CD4-positive, alpha-beta T cell treated with Interleukin-4 for 4 hours (primary cell): ENCODE results near the gene SLC9A7.

Experiments
- DNase-seq: peaks from one replicate; pipeline ENCODE4 v3.0.0-alpha.2; 2020

SLC9A7 gene

GRCh38 chrX:46695491-46695890 is 63.4 kb downstream of the SLC9A7 start:
- no peak for DNase-seq

GRCh38 chrX:46694549-46694948 is 64.4 kb downstream of the SLC9A7 start:
- no peak for DNase-seq

- DNase-seq: no peak
Measured at GRCh38 chrX:46693149-46693548, 65.8 kb downstream of the SLC9A7 start.

GRCh38 chrX:46690818-46691217 is 68.1 kb downstream of the SLC9A7 start:
- no peak for DNase-seq

- no peak for DNase-seq
Measured at GRCh38 chrX:46687619-46688018, 71.3 kb downstream of the SLC9A7 start.

- peak; percentile 56 for DNase-seq
Measured at GRCh38 chrX:46686003-46686645, 72.8 kb downstream of the SLC9A7 start.

GRCh38 chrX:46683048-46683447 is 75.9 kb downstream of the SLC9A7 start:
- no peak for DNase-seq

- DNase-seq: no peak
Measured at GRCh38 chrX:46681849-46682248, 77.1 kb downstream of the SLC9A7 start.

GRCh38 chrX:46678232-46678631 is 80.7 kb downstream of the SLC9A7 start:
- no peak for DNase-seq

GRCh38 chrX:46676399-46677356 is 82.2 kb downstream of the SLC9A7 start:
- no peak for DNase-seq

- no peak for DNase-seq
Measured at GRCh38 chrX:46673620-46674359, 85.1 kb downstream of the SLC9A7 start.

- no peak for DNase-seq
Measured at GRCh38 chrX:46670316-46670715, 88.6 kb downstream of the SLC9A7 start.

GRCh38 chrX:46666831-46667230 is 92.1 kb downstream of the SLC9A7 start:
- DNase-seq: no peak

- DNase-seq: no peak
Measured at GRCh38 chrX:46665232-46666152, 93.4 kb downstream of the SLC9A7 start.

GRCh38 chrX:46662188-46662958 is 96.5 kb downstream of the SLC9A7 start:
- no peak for DNase-seq

GRCh38 chrX:46653482-46653881 is 105.4 kb downstream of the SLC9A7 start:
- no peak for DNase-seq

- DNase-seq: no peak
Measured at GRCh38 chrX:46649421-46650260, 109.3 kb downstream of the SLC9A7 start.

- DNase-seq: no peak
Measured at GRCh38 chrX:46648660-46649059, 110.3 kb downstream of the SLC9A7 start.

GRCh38 chrX:46647251-46647650 is 111.7 kb downstream of the SLC9A7 start:
- no peak for DNase-seq

GRCh38 chrX:46645614-46646013 is 113.3 kb downstream of the SLC9A7 start:
- DNase-seq: no peak

- DNase-seq: no peak
Measured at GRCh38 chrX:46643636-46644035, 115.3 kb downstream of the SLC9A7 start.
